Thyroid gland (tissue), 4 donors: ENCODE data around the gene MAD1L1.

Experiments
- CTCF ChIP-seq, 6 experiments: fragments of 200-600 bp in 3 of 6; fragments of 450-650 bp in 3 of 6; sonication (generic) in 3 of 6; IDR thresholded peaks; one replicate each; pipeline ENCODE4 v1.5.1; 2016 to 2019; ENCODE audit warnings: antibody characterized with exemption in 6 of 6, mild to moderate bottlenecking in 2 of 6, inconsistent platforms in 1 of 6, moderate library complexity in 1 of 6
- POLR2A ChIP-seq, 2 donors: fragments of 450-650 bp; IDR thresholded peaks; one replicate each; pipeline ENCODE4 v1.6.1; 2017; ENCODE audit warnings: antibody characterized with exemption in 2 of 2, mild to moderate bottlenecking in 2 of 2, moderate library complexity in 1 of 2

- no peak for TF ChIP-seq CTCF (IDR thresholded peaks at IDR 0.05)
- TF ChIP-seq POLR2A (IDR thresholded peaks at IDR 0.05), result no peak
Observed at GRCh38 chr7:2230882-2231281, 1.9 kb downstream of the MAD1L1 start.
